GM21390 (cell line): ENCODE measurements around the gene ERP29.
A peak's percentile ranks its signal among the peaks of the same experiment; 100 is the strongest.
"Not testable (repeated sequence)": the region's sequence is repeated elsewhere in the genome, so short reads cannot be mapped to it uniquely, and the experiment has no call there.

ENCODE experiments used
- ATAC-seq: cut with Tn5 transposase; IDR thresholded peaks from one replicate; pipeline ENCODE4 v1.9.1; 2021; ENCODE audit not compliant: unreplicated experiment

ERP29 gene

DNA sequence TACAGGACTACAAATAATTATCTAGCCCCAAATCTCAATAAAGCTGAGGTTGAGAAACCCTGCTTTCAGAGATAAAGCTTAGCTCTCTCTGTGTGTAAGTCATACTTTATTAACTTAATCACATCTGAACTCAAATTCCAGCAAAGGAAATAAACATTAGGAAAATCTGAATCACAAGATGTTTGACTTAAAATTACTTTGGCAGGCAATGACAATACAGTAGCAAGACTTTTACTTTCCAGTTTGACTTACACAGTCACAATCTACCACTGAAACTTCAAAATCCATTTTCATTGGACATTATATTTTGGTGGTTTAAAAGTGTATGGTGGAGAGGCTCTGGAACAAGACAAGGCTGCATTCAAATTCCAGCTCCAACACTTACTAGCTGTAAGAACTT is 11.7 kb upstream of the ERP29 start:
- ATAC-seq, result no peak

DNA sequence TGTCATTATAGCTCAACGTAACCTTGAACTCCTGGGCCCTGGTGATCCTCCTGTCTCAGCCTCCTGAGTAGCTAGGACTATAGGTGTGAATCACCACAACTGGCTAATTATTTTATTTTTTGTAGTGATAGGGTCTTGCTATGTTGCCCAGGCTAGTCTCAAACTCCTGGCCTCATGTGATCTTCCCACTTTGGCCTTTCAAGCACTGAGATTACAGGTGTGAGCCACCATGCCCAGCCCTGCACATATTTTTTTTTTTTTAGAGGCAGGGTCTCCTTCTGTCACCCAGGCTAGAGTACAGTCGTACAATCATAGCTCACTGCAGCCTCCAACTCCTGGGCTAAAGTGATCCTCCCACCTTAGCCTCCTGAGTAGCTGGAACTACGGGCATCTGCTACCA is 9.2 kb upstream of the ERP29 start:
- no peak for ATAC-seq

DNA sequence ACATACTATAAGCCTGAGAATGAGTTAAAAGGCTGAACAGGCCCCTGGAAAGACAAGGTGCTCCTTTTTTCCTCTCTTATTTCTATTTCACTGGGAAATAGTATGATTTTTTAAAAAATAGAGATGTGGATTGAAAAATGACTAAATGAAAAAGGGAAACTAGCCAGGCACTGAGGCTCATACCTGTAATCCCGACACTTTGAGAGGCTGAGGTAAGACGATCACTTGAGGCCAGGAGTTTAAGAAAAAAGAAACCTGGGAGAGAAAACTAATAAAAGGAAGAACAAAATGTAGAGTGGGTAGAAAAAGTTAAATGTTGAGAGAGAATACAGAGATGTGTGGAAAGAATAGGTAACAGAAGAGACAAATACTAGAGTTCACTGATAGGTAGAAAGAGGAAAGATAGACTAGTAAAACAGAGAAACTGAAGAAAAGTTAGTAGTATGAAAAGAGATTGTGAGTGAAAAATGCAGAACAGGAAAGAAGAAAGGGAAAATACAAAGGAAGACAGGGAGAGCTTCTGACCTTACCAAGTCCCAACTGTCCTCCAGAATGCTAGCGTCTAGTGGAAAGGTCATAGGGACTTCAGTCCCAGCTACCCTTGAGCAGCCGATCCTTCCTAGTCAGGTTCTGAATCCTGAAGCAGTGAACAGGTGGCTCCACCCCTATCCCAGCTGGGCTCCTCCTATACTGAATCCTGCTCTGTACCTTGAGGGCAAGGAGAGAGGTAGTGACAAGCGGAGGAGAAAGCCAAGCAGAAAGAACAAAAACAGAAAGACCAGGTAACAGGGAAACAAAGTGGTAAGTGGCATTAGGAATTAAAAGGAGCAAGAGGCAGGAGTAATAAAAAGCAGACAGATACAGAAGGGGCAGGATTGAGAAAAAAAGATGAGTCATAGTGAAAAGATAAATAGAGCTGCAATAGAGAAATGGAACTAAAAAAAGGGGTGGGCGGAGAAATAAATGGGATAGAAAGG is 7.5 kb upstream of the ERP29 start:
- ATAC-seq, result no peak

DNA sequence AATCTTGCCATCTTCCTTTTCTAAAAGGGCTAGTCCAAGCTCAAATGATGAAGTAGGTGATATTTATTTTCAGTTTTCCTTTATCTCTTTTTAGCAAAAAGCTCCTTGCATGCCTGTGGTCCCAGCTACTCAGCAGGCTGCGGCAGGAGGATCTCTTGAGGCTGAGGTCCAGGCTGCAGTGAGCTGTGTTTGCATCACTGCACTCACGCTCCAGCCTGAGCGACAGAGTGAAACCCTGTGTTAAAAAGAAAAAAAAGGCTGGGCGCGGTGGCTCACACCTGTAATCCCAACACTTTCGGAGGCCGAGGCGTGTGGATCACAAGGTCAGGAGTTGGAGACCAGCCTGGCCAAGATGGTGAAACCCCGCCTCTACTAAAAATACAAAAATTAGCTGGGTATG is 5.3 kb upstream of the ERP29 start:
- no peak for ATAC-seq

DNA sequence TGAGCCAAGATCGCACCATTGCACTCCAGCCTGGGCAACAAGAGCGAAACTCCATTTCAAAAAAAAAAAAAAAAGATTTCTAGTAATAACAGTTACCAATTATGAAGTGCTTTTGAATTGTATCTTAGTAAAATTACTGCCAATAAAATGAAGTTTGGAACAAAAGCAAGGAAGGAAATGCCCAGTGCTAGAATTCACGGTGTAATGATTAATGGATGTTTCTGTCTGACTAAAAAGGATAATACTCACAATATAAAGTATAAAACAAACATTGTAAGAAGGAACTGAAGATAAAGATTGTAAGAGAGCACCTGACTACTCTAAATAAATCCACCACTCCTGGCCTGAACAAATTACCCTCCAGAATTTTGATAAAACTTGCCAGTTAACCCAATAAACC is 4.3 kb upstream of the ERP29 start:
- ATAC-seq, result no peak

DNA sequence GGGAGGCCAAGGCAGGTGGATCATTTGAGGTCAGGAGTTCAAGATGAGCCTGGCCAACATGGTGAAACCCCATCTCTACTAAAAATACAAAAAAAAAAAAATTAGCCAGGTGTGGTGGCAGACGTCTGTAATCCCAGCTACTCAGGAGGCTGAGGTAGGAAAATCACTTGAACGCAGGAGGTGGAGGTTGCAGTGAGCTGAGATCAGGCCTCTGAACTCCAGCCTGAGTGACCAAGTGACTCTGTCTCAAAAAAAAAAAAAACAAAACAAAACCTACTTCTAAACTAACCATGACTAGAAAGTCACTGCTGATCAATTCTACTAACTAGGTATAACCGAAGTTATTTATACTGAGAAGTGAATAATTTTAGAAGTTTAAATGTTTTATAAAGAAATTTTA is 3.6 kb upstream of the ERP29 start:
- not testable (repeated sequence) for ATAC-seq

DNA sequence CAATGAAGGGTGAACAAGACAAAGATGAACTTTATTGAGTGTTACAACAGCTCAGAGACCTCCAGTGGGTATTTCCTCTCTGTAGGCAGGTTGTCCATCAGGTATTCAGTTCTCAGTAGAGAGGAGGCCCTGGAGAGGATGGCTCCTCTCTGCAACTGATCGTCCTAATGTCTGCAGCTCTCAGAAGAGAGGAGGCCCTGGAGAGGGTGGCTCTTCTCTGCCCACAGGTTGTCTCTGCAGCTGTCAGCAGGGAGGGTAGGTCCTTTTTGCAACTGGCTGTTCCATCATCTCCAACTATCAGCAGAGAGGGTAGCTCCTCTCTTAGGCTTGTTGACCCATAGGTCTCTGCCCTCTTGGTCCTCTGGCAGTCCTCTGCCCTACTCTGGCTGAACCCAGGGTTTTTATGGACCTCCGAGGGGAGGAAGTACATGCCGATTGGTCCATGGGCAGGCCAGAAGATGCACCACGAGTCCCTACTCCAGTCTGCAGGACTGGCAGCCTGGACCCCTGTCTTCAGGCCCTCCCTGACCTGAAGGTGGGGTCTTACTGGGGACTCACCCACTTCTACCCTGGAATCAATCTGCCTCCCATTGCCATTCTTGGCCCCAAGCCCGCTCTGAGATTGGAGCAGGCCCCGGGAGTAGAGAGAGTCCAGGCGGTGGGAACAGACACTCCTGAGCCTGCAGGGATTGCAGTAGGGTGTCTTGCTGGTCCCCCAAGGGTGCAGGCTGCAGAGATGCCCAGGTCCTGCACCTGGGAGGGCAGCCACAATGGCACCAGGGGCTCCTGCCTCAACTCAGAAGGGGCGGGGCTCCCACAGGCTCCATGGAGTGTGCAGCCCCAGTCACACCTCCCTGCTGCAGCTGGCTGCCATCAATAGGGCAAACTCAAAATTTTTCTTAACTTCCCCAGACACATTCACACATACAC is 2.5 kb upstream of the ERP29 start:
- ATAC-seq, result no peak

DNA sequence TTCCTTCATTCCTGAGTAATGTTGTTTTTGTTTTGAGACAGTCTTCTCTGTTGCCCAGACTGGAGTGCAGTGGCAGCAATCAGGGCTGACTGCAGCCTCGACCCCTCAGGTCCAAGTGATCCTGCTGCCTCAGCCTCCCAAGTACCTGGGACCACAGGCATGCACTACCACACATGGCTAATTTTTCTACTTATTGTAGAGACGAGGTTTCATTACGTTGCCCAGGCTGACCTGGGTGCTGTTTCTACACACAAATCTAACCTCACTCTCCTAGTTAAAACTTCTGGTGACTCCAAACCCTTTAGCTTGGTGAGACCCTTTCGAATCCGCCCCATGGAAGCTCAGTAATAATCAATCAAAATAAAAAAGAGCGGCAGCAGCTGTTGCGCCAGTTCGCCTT is 1.5 kb upstream of the ERP29 start:
- no peak for ATAC-seq

DNA sequence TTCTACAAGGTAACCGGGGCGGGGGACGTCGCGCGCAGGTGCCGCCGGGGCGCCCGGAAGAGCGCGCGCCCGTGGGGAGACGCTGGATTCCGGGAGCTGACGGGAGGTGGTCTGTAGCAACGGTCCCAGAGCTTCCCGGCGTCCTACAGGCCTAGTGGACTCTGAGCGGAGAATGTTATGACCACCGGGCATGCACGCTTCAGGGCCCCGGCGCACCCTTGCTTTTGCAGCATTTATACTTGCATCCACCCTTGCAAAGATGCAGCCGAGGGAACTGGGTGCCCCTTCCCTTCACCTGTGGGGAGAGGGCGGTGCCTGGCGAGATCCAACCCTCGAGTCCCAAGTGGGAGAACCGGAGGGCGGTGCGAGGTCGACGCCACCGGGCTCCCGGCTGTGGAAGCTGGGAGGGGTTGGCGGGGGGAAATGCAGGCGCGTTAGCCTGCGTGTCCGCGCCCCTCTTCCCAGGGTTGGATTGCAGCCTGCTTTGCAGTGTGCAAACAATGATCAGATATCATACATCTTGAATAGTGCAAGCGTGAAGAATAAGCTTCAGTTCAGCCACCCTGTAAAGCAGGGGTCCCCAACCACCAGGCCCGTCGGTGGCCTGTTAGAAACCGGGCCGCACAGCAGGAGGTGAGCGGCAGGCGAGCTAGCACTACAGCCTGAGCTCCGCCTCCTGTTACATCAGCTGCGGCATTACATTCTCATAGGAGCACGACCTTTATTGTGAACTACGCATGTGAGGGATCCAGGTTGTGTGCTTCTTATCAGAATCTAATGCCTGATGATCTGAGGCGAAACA is 576 bp downstream of the ERP29 start:
- ATAC-seq, result peak; percentile 31

DNA sequence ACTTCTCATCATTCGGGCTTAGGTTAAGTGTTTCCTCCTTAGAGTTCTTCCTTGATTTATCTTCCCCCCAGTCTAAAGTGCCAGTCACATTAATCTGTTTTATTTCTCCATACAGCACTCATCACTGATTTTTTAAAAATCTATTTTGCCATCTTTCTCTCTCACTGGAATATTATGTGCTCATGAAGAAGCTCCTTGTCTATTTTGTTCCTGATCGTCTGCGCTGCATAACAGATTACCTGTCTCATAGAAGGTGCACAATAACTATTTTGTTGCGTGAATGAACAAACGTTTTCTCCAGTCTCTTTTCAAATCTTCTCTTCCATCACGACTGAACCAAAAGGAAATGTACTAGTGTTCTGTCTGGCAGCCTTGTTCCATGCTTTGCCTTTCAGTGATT is 2.7 kb downstream of the ERP29 start:
- ATAC-seq, result no peak

DNA sequence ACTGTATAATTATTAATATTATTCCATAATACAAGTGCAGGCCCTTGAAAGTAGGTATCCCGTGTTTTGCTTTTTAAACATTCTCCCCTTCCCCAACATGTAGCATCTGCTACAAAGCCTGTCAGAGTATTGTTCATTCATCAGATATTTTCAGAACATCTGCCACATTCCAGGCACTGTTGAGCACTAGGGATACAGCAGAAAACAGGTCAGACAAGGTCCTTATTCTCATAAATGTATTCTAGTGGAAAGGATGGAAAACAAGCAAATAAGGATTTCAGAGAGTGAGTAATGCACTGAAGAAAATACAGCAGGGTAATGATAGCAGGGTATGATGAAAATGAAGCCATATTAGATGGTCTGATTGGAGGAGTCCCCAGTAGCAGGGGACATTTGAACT is 3.8 kb downstream of the ERP29 start:
- ATAC-seq, result no peak

DNA sequence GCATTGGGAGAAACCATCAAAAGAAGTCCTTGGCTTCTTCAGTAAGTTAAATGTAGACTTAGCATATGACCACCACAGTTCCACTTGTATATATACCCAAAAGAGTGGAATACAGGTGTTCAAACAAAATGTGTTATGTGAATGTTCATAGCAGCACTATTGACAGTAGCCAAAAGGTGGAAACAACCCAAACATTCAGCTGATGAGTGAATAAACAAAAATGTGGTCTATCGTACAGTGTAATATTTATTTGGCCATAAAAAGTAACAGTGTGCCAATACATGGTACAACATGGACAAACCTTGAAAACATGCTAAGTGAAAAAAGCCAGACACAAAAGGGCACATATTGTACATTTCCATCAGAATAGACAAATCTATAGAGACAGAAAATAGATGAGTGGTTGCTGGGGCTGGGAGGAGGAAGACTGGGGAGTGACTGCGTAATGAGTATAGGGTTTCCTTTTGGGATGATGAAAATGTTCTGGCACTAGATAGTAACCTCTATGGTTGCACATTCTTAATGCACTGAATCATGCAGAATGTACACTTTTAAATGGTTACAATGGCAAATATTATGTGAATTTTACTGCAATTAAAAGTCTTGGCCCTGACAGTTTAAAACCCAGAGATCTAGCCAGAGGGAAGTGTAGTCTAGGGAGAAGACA is 5.5 kb downstream of the ERP29 start:
- ATAC-seq, result no peak

DNA sequence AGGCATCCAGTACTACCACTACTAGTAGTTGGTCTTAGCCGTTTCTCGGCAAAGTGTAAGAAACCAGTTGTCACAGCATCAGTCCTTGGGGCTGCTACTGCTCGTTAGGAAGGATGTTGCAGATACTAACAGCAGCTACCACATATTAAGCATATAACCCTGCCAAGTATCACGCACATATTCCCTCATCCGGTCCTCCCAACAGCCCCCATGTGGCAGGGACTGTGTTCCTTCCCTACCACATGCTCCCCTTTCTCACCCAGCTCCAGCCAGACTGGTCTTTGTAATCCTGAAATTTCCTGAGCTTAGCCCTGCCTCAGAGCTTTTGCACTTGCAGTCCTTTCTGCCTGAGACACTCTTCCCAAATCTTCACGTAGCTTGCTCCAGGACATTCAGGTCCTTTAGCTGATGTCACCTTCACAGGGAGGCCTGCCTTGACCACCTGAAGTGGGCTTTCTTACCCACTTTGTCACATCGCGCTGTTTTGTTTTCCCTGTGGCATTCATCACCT is 7.8 kb downstream of the ERP29 start:
- ATAC-seq, result no peak

DNA sequence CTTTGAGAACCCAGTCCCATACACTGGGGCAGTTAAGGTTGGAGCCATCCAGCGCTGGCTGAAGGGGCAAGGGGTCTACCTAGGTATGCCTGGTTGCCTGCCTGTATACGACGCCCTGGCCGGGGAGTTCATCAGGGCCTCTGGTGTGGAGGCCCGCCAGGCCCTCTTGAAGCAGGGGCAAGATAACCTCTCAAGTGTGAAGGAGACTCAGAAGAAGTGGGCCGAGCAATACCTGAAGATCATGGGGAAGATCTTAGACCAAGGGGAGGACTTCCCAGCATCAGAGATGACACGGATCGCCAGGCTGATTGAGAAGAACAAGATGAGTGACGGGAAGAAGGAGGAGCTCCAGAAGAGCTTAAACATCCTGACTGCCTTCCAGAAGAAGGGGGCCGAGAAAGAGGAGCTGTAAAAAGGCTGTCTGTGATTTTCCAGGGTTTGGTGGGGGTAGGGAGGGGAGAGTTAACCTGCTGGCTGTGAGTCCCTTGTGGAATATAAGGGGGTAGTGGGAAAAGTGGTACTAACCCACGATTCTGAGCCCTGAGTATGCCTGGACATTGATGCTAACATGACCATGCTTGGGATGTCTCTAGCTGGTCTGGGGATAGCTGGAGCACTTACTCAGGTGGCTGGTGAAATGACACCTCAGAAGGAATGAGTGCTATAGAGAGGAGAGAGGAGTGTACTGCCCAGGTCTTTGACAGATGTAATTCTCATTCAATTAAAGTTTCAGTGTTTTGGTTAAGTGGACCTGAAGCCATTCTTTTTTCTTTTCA is 9.2 kb downstream of the ERP29 start:
- no peak for ATAC-seq

DNA sequence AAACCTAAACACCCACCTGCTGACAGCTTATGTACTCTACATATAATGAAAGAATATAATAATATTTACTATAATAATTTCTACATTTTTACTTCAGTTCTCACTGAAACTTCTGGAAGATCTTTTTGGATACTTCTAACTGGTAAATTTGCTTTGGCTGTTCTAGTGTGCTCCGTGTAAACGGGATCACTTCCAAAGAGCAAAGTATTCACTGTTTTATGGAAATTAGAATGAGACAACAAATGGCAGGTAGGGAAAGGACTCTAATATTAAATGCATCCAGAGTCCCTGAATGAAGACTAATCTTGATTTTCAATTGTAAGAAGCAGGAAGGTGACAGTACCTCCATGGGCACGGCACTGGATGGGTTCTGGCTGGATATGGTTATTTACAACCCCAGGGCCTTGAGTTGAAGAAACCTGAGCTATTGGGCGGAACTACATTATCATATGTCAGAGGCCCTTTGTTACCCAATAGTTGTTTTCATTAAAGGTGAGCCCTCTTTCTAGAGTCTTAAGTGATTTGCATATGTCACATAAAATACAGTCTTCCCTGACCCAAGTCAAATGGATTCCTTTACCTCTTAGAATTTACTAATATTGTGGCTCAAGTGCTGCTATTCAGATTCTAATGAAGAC is 10.7 kb downstream of the ERP29 start:
- ATAC-seq, result no peak

DNA sequence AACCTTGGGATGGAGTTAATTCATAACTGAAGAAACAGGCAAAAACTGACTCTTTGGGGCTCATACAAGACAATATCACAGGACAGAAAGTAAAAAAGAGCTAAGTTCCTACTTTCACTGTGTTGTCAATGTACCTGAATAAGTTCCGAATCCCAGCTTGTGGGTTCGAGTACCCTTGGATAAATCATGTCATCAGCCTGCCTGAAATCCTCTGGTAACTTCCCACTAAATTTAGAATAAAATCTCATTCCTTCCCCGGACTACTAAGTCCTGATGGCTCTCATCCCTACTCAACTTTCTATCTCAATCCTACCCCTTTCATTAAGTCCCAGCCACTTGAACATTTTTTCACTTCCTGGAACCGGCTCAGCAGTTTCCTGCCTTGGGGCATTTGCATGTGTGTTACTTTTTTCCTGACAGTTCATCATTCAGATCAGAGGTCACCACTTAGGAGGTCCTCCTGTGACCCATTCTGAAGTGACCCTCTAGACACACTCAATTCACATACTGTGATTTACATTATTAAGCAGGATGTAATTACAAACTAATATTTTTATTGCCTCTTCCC is 12.7 kb downstream of the ERP29 start:
- no peak for ATAC-seq

DNA sequence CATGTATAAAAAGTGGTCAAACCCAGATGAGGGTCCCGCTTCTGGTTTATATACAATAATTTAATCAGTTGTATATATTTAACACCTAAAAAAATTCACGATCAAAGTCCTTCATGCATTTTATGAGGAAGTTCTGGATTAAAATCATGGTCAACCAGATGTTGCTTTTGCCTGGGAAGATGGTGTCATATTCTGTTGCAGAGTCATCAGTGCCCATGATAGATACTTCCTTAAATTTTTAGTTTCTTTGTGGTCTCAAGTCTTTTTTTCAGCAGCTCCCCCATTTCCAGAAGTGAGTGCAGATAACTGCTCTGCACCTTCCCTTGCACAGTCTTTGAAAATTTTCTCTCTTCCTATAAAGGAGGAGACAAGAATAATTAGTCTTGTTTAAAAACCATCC is 16.1 kb downstream of the ERP29 start:
- no peak for ATAC-seq

DNA sequence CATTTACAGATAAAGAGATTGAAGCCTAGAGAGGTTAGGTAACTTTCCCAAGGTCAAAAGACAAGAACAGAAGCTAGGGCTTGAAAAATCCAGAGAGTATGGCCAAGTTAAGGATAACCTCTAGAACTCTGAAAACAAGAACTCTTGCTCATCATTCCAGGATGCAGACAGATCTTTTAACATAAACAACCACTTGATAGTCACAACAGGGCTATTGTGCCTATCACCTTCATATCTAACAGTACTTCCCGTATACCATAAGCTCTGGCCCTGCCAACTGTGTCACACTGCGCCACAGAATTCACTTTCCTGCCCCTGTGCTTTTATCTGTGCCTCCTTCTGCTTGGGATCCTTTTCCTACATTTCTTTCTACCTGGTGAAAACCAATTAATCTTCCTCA is 18.2 kb downstream of the ERP29 start:
- no peak for ATAC-seq

DNA sequence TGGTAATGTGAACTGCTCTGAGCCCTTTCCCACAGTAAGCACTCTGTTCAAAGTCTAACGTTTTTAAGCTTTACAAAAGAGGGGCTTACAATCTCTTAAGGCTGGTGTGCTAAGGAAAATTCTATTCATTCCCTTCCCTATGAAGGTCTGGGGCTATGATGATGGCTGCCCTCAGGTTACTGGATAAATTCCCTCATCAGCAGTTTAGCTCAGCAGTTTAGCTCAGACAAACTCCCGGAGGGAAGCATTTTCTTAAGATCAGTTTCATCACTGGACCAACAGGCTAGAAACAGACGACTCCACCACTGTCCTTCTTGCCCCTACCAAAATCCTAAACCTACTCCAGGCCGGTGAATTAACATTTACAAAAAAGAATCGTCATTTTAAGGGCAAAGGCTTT is 19.1 kb downstream of the ERP29 start:
- ATAC-seq, result no peak
